ENCODE measurements around the gene RYR3.

Gene RYR3

GRCh38 chr15:33454346-33454745, 143.6 kb downstream of the RYR3 start:
- DNase-seq, result no peak

GRCh38 chr15:33454996-33455395, 144.2 kb downstream of the RYR3 start:
- DNase-seq, result no peak

- DNase-seq, result no peak
These were observed 147.7 kb downstream of the RYR3 start for GRCh38 chr15:33458421-33458820.

- DNase-seq, result no peak
These were observed 149.5 kb downstream of the RYR3 start for GRCh38 chr15:33460166-33460805.

- no peak for DNase-seq
These were observed 150.9 kb downstream of the RYR3 start for GRCh38 chr15:33461671-33462070.

- no peak for DNase-seq
These were observed 156.5 kb downstream of the RYR3 start for GRCh38 chr15:33467146-33467815.

- DNase-seq, result no peak
These were observed 157.0 kb downstream of the RYR3 start for GRCh38 chr15:33467816-33468163.

GRCh38 chr15:33468740-33469139, 158.0 kb downstream of the RYR3 start:
- DNase-seq, result no peak

GRCh38 chr15:33473005-33473404, 162.2 kb downstream of the RYR3 start:
- no peak for DNase-seq

- no peak for DNase-seq
These were observed 162.9 kb downstream of the RYR3 start for GRCh38 chr15:33473714-33474113.

- DNase-seq, result no peak
These were observed 165.3 kb downstream of the RYR3 start for GRCh38 chr15:33476076-33476475.

- no peak for DNase-seq
These were observed 166.1 kb downstream of the RYR3 start for GRCh38 chr15:33476908-33477307.

- DNase-seq, result no peak
These were observed 178.6 kb downstream of the RYR3 start for GRCh38 chr15:33489335-33489734.

GRCh38 chr15:33490703-33491102, 179.9 kb downstream of the RYR3 start:
- DNase-seq, result no peak

GRCh38 chr15:33492434-33493052, 181.8 kb downstream of the RYR3 start:
- DNase-seq, result no peak

- no peak for DNase-seq
These were observed 183.5 kb downstream of the RYR3 start for GRCh38 chr15:33494306-33494705.

GRCh38 chr15:33500432-33501195, 189.8 kb downstream of the RYR3 start:
- no peak for DNase-seq

GRCh38 chr15:33503681-33504080, 192.9 kb downstream of the RYR3 start:
- DNase-seq, result no peak

- DNase-seq, result no peak
These were observed 196.1 kb downstream of the RYR3 start for GRCh38 chr15:33506781-33507296.

- no peak for DNase-seq
These were observed 197.9 kb downstream of the RYR3 start for GRCh38 chr15:33508703-33509102.

GRCh38 chr15:33515121-33515520, 204.4 kb downstream of the RYR3 start:
- DNase-seq, result no peak

GRCh38 chr15:33516563-33516962, 205.8 kb downstream of the RYR3 start:
- no peak for DNase-seq

- no peak for DNase-seq
These were observed 207.2 kb downstream of the RYR3 start for GRCh38 chr15:33517944-33518343.

GRCh38 chr15:33518421-33518820, 207.7 kb downstream of the RYR3 start:
- DNase-seq, result no peak

All from Kasumi-1 (cell line).